Measurements from ENCODE around the gene DNAH17.

Gene DNAH17

DNA sequence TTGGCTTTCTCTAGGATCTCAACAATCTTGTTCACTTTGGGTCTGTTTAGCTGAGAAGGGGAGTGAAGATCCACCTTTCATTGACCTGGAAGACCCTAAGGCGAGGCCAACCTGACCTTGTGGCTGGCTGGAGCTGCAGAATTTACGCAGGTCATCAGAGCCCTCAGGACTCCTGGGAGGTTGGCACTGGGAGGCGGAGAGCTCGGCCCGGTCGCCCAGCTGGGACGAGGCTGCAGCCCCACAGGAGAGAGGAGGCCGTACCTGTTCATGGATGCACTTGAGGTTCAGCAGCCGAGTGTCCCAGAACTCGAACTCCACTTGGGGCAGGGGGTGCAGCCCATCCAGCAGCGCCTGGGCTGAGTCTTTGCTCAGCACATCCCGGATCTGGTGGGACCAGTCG lies 5.9 kb downstream of the DNAH17 start:
- no peaks in the 10 kb centered on the region for H3K36me3 ChIP-seq (ENCODE audit: control insufficient read depth in 1 of 2, insufficient read depth in 2 of 2, low read length in 2 of 2)
- no peaks in the 10 kb centered on the region for H3K27me3 ChIP-seq (ENCODE audit: low read depth, low read length)
- H3K27ac ChIP-seq (ENCODE audit: low read length), result no peak overlapping the region
- no peaks in the 10 kb centered on the region for H3K4me1 ChIP-seq (ENCODE audit: control insufficient read depth in 1 of 2, insufficient read depth in 2 of 2, low read length in 2 of 2)
- no peaks in the 10 kb centered on the region for H3K9me3 ChIP-seq (ENCODE audit: control insufficient read depth in 1 of 2, low read length in 2 of 2)
- no peak overlapping the region for H3K4me3 ChIP-seq (ENCODE audit: low read depth in 1 of 2, low read length in 2 of 2)

DNA sequence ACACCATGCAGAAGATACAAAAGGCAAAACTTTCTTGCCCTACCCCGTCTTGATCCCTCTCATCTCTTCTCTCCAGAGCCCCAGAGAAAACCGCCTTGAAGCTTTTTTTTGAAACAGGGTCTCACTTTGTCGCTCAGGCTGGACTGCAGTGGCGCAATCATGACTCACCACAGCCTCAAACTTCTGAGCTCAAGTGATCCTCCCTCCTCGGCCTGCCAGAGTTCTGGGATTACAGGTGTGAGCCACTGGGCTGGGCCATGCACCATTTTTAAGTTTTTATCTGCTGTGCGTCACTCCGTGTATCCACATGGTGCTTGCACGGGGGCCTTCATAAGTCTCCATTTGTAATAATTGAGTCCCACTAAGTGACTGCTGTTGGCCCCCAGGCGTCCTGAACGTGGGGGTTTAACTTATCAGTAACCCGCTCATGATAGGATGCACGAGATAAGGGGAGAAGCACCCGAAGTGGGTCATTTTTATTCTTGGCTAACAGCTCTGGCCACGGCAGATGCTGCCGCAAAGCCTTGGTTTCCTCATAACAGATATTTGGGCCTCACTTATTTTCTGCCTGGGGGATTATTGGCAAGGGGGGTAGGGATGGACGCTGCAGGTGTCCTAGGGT lies 8.6 kb downstream of the DNAH17 start:
- no peaks in the 10 kb centered on the region for H3K27me3 ChIP-seq (ENCODE audit: low read depth, low read length)
- H3K4me1 ChIP-seq (ENCODE audit: control insufficient read depth in 1 of 2, insufficient read depth in 2 of 2, low read length in 2 of 2), result no peaks in the 10 kb centered on the region
- no peaks in the 10 kb centered on the region for H3K9me3 ChIP-seq (ENCODE audit: control insufficient read depth in 1 of 2, low read length in 2 of 2)
- no peak overlapping the region for H3K4me3 ChIP-seq (ENCODE audit: low read depth in 1 of 2, low read length in 2 of 2)
- H3K36me3 ChIP-seq (ENCODE audit: control insufficient read depth in 1 of 2, insufficient read depth in 2 of 2, low read length in 2 of 2), result no peaks in the 10 kb centered on the region
- H3K27ac ChIP-seq (ENCODE audit: low read length), result no peak overlapping the region

GRCh38 chr17:78567991-78568390 lies 9.2 kb downstream of the DNAH17 start:
- Histone ChIP-seq H3K4me1 (ENCODE audit: control insufficient read depth in 1 of 2, insufficient read depth in 2 of 2, low read length in 2 of 2) (no peaks in the 10 kb centered on the region), H3K36me3 (ENCODE audit: control insufficient read depth in 1 of 2, insufficient read depth in 2 of 2, low read length in 2 of 2) (no peaks in the 10 kb centered on the region), H3K9me3 (ENCODE audit: control insufficient read depth in 1 of 2, low read length in 2 of 2) (no peaks in the 10 kb centered on the region), H3K27me3 (ENCODE audit: low read depth, low read length) (no peaks in the 10 kb centered on the region), H3K4me3 (ENCODE audit: low read depth in 1 of 2, low read length in 2 of 2) (no peak overlapping the region), H3K27ac (ENCODE audit: low read length) (no peak overlapping the region)

- no peaks in the 10 kb centered on the region for H3K9me3 ChIP-seq (ENCODE audit: control insufficient read depth in 1 of 2, low read length in 2 of 2)
- H3K27me3 ChIP-seq (ENCODE audit: low read depth, low read length), result no peaks in the 10 kb centered on the region
Measured at GRCh38 chr17:78566947-78567346, 10.2 kb downstream of the DNAH17 start.

DNA sequence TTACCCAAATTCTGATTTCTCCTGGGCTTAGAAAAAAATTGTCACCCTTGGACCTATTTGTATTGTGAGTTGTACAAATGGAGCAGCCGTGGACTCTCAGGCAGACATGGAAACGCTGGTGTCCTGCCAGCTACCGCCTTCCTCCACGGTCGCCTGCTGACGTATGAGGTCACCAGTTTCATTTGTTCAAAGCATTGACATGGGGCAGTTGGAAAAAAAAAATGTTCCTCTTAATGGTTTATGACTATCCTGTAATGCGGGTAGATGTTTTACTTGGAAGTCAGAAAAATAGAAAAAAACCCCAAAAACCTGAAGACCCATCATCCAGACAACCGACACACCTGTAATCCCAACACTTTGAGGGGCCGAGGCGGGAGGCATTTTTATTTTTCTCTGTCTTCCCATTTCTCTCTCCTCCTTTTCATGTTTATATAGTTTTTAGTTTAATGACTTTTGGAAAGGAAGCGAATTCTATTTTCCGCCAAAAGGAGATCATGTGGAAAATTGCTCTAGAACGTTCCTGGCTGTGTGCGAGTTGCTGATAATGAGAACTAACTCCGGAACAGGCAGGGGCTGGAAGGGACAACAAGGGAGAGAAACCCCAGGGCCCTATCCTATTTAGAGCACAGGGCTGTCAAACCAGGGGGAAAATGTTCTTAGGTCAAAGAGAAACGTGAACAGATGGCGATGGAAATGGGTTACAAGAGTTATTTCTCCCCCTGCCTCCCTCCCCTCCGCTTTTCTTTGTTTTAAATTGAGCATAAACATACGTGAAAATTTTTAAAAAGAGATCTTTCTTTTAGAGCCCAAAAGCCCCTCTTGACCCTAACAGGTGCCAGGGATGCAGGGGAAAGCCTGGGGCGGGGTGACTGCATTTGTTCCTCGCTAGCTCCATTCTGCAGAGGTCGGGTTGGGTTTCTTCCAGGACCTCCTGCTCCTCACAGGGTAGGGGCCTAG lies 13.7 kb downstream of the DNAH17 start:
- Histone ChIP-seq H3K4me3 (ENCODE audit: low read depth in 1 of 2, low read length in 2 of 2) (no peak overlapping the region), H3K4me1 (ENCODE audit: control insufficient read depth in 1 of 2, insufficient read depth in 2 of 2, low read length in 2 of 2) (no peaks in the 10 kb centered on the region), H3K36me3 (ENCODE audit: control insufficient read depth in 1 of 2, insufficient read depth in 2 of 2, low read length in 2 of 2) (no peaks in the 10 kb centered on the region), H3K27ac (ENCODE audit: low read length) (no peak overlapping the region), H3K9me3 (ENCODE audit: control insufficient read depth in 1 of 2, low read length in 2 of 2) (no peaks in the 10 kb centered on the region), H3K27me3 (ENCODE audit: low read depth, low read length) (no peaks in the 10 kb centered on the region)

More at GRCh38 chr17:78566947-78567346, 10.2 kb downstream of the DNAH17 start:
- no peaks in the 10 kb centered on the region for H3K4me1 ChIP-seq (ENCODE audit: control insufficient read depth in 1 of 2, insufficient read depth in 2 of 2, low read length in 2 of 2)
- no peak overlapping the region for H3K27ac ChIP-seq (ENCODE audit: low read length)
- H3K4me3 ChIP-seq (ENCODE audit: low read depth in 1 of 2, low read length in 2 of 2), result no peak overlapping the region
- no peaks in the 10 kb centered on the region for H3K36me3 ChIP-seq (ENCODE audit: control insufficient read depth in 1 of 2, insufficient read depth in 2 of 2, low read length in 2 of 2)

DNA sequence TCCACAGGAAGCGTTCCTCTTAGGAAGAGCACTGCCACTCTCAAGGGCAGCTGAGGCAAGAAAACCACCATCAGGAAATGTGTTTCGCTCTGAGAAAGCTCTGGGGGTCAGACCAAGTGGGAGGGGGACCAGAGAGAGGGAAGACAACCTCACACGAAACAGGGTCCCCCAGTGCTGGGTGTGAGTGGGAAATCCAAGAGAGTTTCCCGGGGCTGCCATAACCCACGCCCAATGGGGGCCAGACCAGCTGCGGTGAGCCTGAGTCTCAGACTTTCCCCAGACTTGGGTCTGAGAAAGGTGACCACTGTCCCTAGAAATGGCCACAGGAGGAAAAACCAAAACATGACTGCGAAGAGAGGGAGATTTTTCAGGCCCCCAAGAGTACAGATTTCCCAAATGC lies 14.5 kb downstream of the DNAH17 start:
- Histone ChIP-seq H3K4me1 (ENCODE audit: control insufficient read depth in 1 of 2, insufficient read depth in 2 of 2, low read length in 2 of 2) (no peaks in the 10 kb centered on the region), H3K36me3 (ENCODE audit: control insufficient read depth in 1 of 2, insufficient read depth in 2 of 2, low read length in 2 of 2) (no peaks in the 10 kb centered on the region), H3K4me3 (ENCODE audit: low read depth in 1 of 2, low read length in 2 of 2) (no peak overlapping the region), H3K27me3 (ENCODE audit: low read depth, low read length) (no peaks in the 10 kb centered on the region), H3K27ac (ENCODE audit: low read length) (no peak overlapping the region), H3K9me3 (ENCODE audit: control insufficient read depth in 1 of 2, low read length in 2 of 2) (no peaks in the 10 kb centered on the region)

GRCh38 chr17:78561166-78561565 lies 16.0 kb downstream of the DNAH17 start:
- Histone ChIP-seq H3K4me3 (ENCODE audit: low read depth in 1 of 2, low read length in 2 of 2) (no peak overlapping the region), H3K9me3 (ENCODE audit: control insufficient read depth in 1 of 2, low read length in 2 of 2) (no peaks in the 10 kb centered on the region), H3K4me1 (ENCODE audit: control insufficient read depth in 1 of 2, insufficient read depth in 2 of 2, low read length in 2 of 2) (no peaks in the 10 kb centered on the region), H3K27ac (ENCODE audit: low read length) (no peak overlapping the region), H3K36me3 (ENCODE audit: control insufficient read depth in 1 of 2, insufficient read depth in 2 of 2, low read length in 2 of 2) (no peaks in the 10 kb centered on the region), H3K27me3 (ENCODE audit: low read depth, low read length) (no peaks in the 10 kb centered on the region)

GRCh38 chr17:78560731-78561130 lies 16.5 kb downstream of the DNAH17 start:
- no peaks in the 10 kb centered on the region for H3K27me3 ChIP-seq (ENCODE audit: low read depth, low read length)
- H3K4me3 ChIP-seq (ENCODE audit: low read depth in 1 of 2, low read length in 2 of 2), result no peak overlapping the region
- H3K4me1 ChIP-seq (ENCODE audit: control insufficient read depth in 1 of 2, insufficient read depth in 2 of 2, low read length in 2 of 2), result no peaks in the 10 kb centered on the region
- H3K27ac ChIP-seq (ENCODE audit: low read length), result no peak overlapping the region
- H3K36me3 ChIP-seq (ENCODE audit: control insufficient read depth in 1 of 2, insufficient read depth in 2 of 2, low read length in 2 of 2), result no peaks in the 10 kb centered on the region
- H3K9me3 ChIP-seq (ENCODE audit: control insufficient read depth in 1 of 2, low read length in 2 of 2), result no peaks in the 10 kb centered on the region

DNA sequence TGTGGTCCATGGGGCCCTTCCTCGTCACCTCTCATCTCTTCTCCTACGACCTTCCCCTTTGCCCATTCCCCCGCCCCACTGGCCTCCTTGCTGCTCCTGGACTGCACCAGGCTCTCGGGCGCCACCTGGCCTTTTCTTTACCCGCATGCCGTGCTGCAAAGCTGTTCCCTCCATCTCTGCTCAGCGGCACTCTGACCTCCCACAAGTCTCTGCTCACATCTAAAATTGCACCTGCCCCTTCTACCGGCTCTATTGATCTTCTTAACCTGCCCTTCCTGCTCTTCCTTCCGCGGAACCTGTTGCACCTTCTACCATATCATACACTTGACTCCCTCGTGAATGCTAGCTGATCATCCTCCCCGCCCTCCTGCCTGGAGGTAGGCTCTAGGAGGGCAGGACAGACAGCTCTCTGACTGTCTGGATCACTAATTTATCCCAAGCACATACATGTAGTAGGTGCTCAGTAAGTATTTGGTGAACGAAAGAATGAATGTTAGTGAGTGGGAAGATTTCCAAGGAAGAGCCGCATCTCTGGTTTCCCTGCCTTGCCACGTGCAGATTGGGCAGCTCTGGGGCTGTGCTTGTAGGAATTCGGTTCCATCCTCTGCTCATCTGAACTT lies 17.3 kb downstream of the DNAH17 start:
- no peak overlapping the region for H3K27ac ChIP-seq (ENCODE audit: low read length)
- H3K27me3 ChIP-seq (ENCODE audit: low read depth, low read length), result no peaks in the 10 kb centered on the region
- H3K9me3 ChIP-seq (ENCODE audit: control insufficient read depth in 1 of 2, low read length in 2 of 2), result no peaks in the 10 kb centered on the region
- H3K36me3 ChIP-seq (ENCODE audit: control insufficient read depth in 1 of 2, insufficient read depth in 2 of 2, low read length in 2 of 2), result no peaks in the 10 kb centered on the region
- no peak overlapping the region for H3K4me3 ChIP-seq (ENCODE audit: low read depth in 1 of 2, low read length in 2 of 2)
- no peaks in the 10 kb centered on the region for H3K4me1 ChIP-seq (ENCODE audit: control insufficient read depth in 1 of 2, insufficient read depth in 2 of 2, low read length in 2 of 2)

GRCh38 chr17:78558989-78559388 lies 18.2 kb downstream of the DNAH17 start:
- no peaks in the 10 kb centered on the region for H3K9me3 ChIP-seq (ENCODE audit: control insufficient read depth in 1 of 2, low read length in 2 of 2)
- no peak overlapping the region for H3K4me3 ChIP-seq (ENCODE audit: low read depth in 1 of 2, low read length in 2 of 2)
- no peaks in the 10 kb centered on the region for H3K4me1 ChIP-seq (ENCODE audit: control insufficient read depth in 1 of 2, insufficient read depth in 2 of 2, low read length in 2 of 2)
- no peak overlapping the region for H3K27ac ChIP-seq (ENCODE audit: low read length)
- H3K36me3 ChIP-seq (ENCODE audit: control insufficient read depth in 1 of 2, insufficient read depth in 2 of 2, low read length in 2 of 2), result no peaks in the 10 kb centered on the region
- H3K27me3 ChIP-seq (ENCODE audit: low read depth, low read length), result no peaks in the 10 kb centered on the region

DNA sequence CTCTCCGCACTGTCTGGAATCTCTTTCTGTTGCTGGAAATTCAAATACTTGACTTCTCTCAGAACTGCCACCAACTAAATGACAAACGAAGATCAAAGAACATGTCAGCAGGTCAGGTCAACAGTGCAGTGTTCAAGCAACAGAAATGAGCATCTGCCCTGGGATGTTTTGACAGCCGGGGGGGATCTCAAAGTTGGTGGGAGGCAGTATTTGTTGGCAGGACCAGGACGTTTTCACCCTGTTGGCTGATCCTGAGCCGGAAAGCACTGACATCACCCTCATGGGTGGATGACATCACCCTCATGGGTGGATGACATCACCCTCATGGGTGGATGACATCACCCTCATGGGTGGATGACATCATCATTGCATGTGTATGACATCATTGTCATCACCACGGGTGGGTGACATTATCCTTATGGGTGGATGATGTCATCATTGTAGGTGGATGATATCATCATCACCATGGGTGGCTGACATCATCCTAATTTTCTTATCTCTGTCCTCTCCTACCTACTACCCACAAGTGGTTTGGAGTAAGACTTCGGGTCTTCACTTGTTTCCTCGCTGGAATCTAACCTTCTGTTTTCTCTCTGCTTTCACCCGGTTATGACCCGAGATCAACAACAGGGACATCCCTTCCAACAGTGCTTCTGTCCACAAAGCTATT lies 18.9 kb downstream of the DNAH17 start:
- Histone ChIP-seq H3K4me1 (ENCODE audit: control insufficient read depth in 1 of 2, insufficient read depth in 2 of 2, low read length in 2 of 2) (no peaks in the 10 kb centered on the region), H3K27me3 (ENCODE audit: low read depth, low read length) (no peaks in the 10 kb centered on the region), H3K27ac (ENCODE audit: low read length) (no peak overlapping the region), H3K9me3 (ENCODE audit: control insufficient read depth in 1 of 2, low read length in 2 of 2) (no peaks in the 10 kb centered on the region), H3K36me3 (ENCODE audit: control insufficient read depth in 1 of 2, insufficient read depth in 2 of 2, low read length in 2 of 2) (no peaks in the 10 kb centered on the region), H3K4me3 (ENCODE audit: low read depth in 1 of 2, low read length in 2 of 2) (no peak overlapping the region)
